GM12878 (cell line): ENCODE results near the gene UROC1.

Source experiments
- BMI1 ChIP-seq: fragments of 450-650 bp; IDR thresholded peaks from 2 replicates; pipeline ENCODE4 v1.6.1; 2016; ENCODE audit warnings: mild to moderate bottlenecking, moderate library complexity, borderline replicate concordance
- CHD4 ChIP-seq: fragments of 200-600 bp; sonication (generic); IDR thresholded peaks from 2 replicates; pipeline ENCODE4 v1.6.1; 2016; ENCODE audit warnings: mild to moderate bottlenecking
- CTCF ChIP-seq, 3 experiments: IDR thresholded peaks in 2 of 3; conservative IDR thresholded peaks in 1 of 3; 2 replicates each; pipeline ENCODE4 v1.5.1; 2011; ENCODE audit warnings: low read depth in 3 of 3, low read length in 3 of 3, mild to moderate bottlenecking in 3 of 3, control low read depth in 2 of 3, moderate library complexity in 2 of 3, inconsistent platforms in 1 of 3, mixed read lengths in 1 of 3; ENCODE audit not compliant: control insufficient read depth in 2 of 3, insufficient read depth in 1 of 3; ENCODE audit errors: extremely low read depth in 1 of 3
- GABPA ChIP-seq: IDR thresholded peaks from 2 replicates; pipeline ENCODE4 v1.6.1; 2014; ENCODE audit warnings: antibody characterized with exemption, low read depth, mild to moderate bottlenecking, inconsistent platforms
- NFXL1 ChIP-seq: fragments of 450-650 bp; IDR thresholded peaks from 2 replicates; pipeline ENCODE4 v1.6.1; 2017; ENCODE audit warnings: antibody characterized with exemption, mild to moderate bottlenecking, borderline replicate concordance
- PML ChIP-seq: IDR thresholded peaks from 2 replicates; pipeline ENCODE4 v1.6.1; 2012; ENCODE audit warnings: low read length, inconsistent platforms
- POLR2A ChIP-seq: IDR thresholded peaks from 2 replicates; pipeline ENCODE4 v1.6.1; 2011; ENCODE audit warnings: low read depth, mild to moderate bottlenecking, low read length
- SREBF2 ChIP-seq: IDR thresholded peaks from 2 replicates; pipeline ENCODE4 v1.6.1; 2012; ENCODE audit warnings: mild to moderate bottlenecking, low read length
- YY1 ChIP-seq: IDR thresholded peaks from 2 replicates; pipeline ENCODE4 v1.6.1; 2011; ENCODE audit warnings: low read depth, mild to moderate bottlenecking, low read length
- ZBTB11 ChIP-seq: fragments of 450-650 bp; formaldehyde crosslinking; IDR thresholded peaks from 2 replicates; pipeline ENCODE4 v1.5.0; 2022; ENCODE audit warnings: mild to moderate bottlenecking, missing genetic modification characterization

GRCh38 chr3:126533506-126533905, 15.9 kb upstream of the UROC1 start:
- TF ChIP-seq YY1 = no peak
- TF ChIP-seq GABPA = no peak
- no peak for TF ChIP-seq POLR2A
- TF ChIP-seq ZBTB11 = no peak
- TF ChIP-seq CTCF (IDR thresholded peaks at IDR 0.05 in 2 of 3, conservative IDR thresholded peaks at IDR 0.05 in 1 of 3; ENCODE audit: control insufficient read depth in 2 of 3, extremely low read depth in 1 of 3, insufficient read depth in 1 of 3, low read depth in 3 of 3, low read length in 3 of 3) = no peak
- TF ChIP-seq BMI1 = no peak
- TF ChIP-seq SREBF2 = no peak
- TF ChIP-seq CHD4 = no peak
- no peak for TF ChIP-seq PML
- no peak for TF ChIP-seq NFXL1
